ENCODE results near the gene TBXA2R.
"Not testable (repeated sequence)": the region's sequence is repeated elsewhere in the genome, so short reads cannot be mapped to it uniquely, and the experiment has no call there.

The TBXA2R gene

GRCh38 chr19:3641515-3642269 lies 35.0 kb upstream of the TBXA2R start:
- in situ Hi-C loops (cut with MboI; ENCODE audit: low pct_unique_long_range_greater_than_20kb, low sequenced_read_pairs) = no loop called here
- DNase-seq = no peak

DNA sequence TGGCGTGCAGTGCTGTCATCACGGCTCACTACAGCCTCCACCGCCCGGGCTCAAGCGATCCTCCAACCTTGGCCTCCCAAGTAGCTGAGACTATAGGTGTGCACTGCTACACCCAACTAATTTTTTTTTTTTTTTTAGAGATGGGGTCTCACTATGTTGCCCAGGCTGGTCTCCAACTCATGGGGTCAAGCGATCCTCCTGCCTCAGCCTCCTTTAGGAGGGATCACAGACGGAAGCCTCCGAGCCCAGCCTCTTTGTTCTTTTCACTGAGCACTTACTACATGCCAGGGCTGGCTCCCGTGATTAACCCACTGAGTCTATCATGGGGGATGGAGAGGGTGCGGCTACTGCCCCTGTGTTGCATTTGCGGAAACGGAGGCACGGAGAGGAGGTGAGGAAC lies 32.8 kb upstream of the TBXA2R start:
- DNase-seq = no peak
- in situ Hi-C loops (cut with MboI; ENCODE audit: low pct_unique_long_range_greater_than_20kb, low sequenced_read_pairs) = no loop called here

GRCh38 chr19:3638208-3639193 lies 31.8 kb upstream of the TBXA2R start:
- in situ Hi-C loops (cut with MboI; ENCODE audit: low pct_unique_long_range_greater_than_20kb, low sequenced_read_pairs) = no loop called here
- DNase-seq = no peak

DNA sequence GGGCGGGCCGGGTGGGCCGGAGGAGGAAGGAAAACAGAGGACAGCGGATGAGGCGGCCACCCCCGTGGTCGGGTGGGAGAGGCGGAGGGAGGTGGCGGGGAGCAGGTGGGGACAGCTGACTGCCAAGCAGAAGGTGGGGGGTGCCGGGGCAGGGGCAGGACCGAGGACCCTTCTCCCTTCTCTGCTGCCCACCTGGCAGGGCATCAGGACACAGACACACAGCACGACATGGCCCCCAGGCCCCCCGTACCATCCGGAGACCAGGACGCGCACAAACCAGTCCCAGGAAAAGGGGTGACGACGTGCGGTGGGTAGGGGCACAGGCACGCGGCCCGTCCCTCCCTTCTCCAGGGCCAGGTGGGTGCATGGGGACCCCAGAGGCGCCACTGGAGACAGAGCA lies 30.9 kb upstream of the TBXA2R start:
- DNase-seq = no peak

GRCh38 chr19:3636962-3637361 lies 30.3 kb upstream of the TBXA2R start:
- DNase-seq = no peak
- in situ Hi-C loops (cut with MboI; ENCODE audit: low pct_unique_long_range_greater_than_20kb, low sequenced_read_pairs) = no loop called here

More for the DNA sequence above, 30.9 kb upstream of the TBXA2R start:
- in situ Hi-C loops (cut with MboI; ENCODE audit: low pct_unique_long_range_greater_than_20kb, low sequenced_read_pairs) = no loop called here

GRCh38 chr19:3636506-3636905 lies 29.8 kb upstream of the TBXA2R start:
- DNase-seq = no peak
- in situ Hi-C loops (cut with MboI; ENCODE audit: low pct_unique_long_range_greater_than_20kb, low sequenced_read_pairs) = no loop called here

GRCh38 chr19:3634496-3635045 lies 27.9 kb upstream of the TBXA2R start:
- in situ Hi-C loops (cut with MboI; ENCODE audit: low pct_unique_long_range_greater_than_20kb, low sequenced_read_pairs) = no loop called here
- no peak for DNase-seq

- DNase-seq = no peak
These were observed 26.9 kb upstream of the TBXA2R start for GRCh38 chr19:3633559-3633988.

DNA sequence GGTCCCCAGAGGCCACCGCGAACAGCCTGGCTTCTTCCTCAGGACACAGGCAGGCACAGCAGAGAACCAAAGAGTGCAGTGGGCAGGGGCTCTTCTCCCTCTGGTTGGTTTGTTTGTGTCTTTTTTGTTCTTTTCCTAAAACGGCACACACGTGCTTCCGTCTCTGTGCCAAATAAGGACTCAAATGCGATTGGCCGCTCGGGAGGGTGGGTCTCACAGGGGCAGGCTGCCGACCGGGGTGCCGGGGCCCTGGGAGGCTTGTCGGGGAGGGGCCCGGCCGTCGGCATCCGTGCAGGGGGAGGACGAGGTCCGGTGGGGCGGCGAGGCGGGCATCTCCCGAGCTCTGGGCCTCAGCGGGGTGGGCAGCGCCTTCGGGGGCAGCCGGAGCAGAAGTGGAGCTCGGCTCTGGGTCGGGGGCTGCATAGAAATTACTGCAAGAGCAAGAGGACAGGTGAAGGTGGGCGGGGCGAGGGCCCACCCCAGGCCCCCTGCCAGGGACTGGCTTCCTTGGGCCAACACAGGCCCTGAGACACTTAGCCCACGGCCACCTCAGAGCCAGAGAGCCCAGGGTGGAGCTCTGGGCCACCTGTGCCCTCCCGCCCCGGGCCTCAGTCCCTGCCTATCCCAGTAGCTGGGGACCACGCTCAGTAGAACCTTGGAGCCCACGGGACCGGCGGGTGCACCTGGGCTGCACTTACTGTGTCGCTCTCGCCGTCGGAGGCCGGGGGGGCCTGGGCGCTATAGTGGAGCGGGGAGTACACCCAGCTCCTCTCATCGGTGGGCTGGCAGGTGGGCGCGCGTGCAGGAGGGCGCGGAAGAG lies 26.3 kb upstream of the TBXA2R start:
- in situ Hi-C loops (cut with MboI; ENCODE audit: low pct_unique_long_range_greater_than_20kb, low sequenced_read_pairs) = no loop called here
- DNase-seq = no peak

More at GRCh38 chr19:3633559-3633988, 26.9 kb upstream of the TBXA2R start:
- in situ Hi-C loops (cut with MboI; ENCODE audit: low pct_unique_long_range_greater_than_20kb, low sequenced_read_pairs) = no loop called here

DNA sequence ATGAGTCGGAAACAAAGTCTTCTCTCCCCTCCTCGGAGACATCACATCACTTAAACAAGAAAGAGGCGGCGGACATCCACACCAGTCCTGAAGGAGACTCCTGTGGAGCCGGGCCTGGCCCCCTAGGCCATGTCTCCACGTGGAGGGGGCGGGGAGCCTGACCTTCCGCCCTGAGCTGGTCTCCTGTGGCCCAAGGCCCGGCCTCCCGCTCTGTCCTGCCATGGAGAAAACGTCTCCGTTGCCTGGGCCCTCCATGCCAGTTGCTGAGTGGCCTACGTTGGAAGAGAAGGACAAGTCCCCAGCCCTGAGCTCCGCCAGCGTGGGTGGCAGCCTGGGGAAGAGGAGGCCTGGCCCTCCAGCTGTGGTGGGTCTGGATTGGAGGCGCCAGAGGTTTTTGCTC lies 25.4 kb upstream of the TBXA2R start:
- in situ Hi-C loops (cut with MboI; ENCODE audit: low pct_unique_long_range_greater_than_20kb, low sequenced_read_pairs) = no loop called here

DNA sequence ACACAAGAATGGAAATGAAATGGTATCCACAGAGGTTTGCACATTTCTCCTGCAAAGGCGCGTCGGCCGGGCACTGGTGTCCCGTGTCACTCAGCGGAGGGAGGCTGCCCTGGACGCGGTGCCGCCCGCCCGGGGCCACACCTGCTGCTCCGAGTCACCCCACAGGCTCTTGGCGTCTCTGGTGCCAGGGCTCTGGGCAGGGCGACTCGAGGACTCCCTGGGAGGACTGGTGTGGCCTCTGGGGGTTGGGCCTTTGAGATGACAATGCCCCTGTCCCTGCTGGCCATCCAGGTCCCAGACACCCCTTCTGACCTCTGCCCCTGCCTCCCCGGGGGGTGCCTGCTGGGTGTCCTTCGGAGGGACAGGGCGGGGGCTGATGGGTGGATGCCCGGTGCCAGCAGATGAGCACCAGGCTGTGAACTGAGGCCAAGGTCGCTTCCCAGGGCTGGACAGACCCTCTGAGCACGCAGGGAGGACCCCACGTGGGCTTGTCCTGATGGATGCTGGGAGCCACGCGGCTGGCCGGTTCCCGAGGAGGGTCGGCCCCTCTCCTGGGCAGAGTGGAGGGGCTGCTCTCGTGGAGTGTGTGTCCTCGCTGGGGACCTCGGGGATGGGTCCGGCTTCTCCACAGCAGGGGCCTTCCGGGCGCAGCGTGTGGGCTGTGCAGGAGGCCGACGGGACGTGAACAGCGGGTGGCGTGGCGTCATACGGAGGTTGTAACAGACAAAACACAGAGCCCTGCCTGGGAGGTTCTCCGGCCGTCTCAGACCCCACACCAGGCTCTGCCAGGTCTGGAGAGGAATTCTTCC lies 24.6 kb upstream of the TBXA2R start:
- DNase-seq = no peak
- in situ Hi-C loops (cut with MboI; ENCODE audit: low pct_unique_long_range_greater_than_20kb, low sequenced_read_pairs) = no loop called here

More for the DNA sequence above, 25.4 kb upstream of the TBXA2R start:
- DNase-seq = no peak

GRCh38 chr19:3628766-3629165 lies 22.1 kb upstream of the TBXA2R start:
- in situ Hi-C loops (cut with MboI; ENCODE audit: low pct_unique_long_range_greater_than_20kb, low sequenced_read_pairs); DNase-seq: not testable (repeated sequence)

DNA sequence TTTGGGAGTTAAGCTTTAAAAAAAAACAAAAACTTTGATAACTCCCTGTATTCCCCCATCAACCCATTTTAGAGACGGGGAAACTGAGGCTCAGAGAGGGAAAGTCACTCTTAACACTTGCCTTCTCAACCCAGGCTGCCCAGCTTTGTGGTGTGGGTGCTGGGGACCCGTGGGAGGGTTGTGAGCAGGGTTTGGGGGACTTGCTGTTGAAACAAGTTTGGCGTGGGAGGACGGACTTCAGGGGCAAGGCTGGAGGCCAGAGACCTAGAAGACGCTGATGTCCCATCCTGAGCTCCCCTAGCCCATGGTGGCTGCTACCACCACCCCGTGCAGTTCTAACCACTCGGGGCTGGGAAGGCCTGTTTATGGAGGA lies 20.7 kb upstream of the TBXA2R start:
- DNase-seq = no peak
- in situ Hi-C loops (cut with MboI; ENCODE audit: low pct_unique_long_range_greater_than_20kb, low sequenced_read_pairs) = no loop called here

GRCh38 chr19:3626473-3627350 lies 20.0 kb upstream of the TBXA2R start, which contains the start of gene CACTIN:
CACTIN (minus strand) TSS chr19:3626790; CDS start chr19:3626762, 28 bp downstream.
- in situ Hi-C loops (cut with MboI; ENCODE audit: low pct_unique_long_range_greater_than_20kb, low sequenced_read_pairs) = no loop called here

DNA sequence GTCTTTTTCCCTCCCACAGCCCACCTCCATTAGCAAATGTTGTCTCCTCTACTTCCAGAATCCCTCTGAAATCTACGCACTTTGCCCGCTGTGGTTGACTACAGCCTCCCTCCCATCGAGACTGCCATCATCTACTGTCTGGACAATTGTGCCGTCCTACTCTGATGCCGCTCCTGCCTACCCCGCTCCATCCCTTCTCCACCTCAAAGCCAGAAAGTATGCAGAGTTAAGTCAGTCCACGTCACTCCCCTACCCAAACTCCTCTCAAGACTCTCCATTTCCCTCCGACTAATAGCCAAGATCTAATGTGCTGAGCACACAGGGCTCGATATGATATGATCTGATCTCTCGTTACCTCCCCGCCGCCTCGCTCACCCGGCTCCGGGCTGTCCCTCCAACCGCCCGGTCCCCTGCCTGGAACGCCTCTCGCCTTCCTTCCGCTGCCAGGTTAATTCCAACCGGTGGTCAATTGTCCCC lies 19.4 kb upstream of the TBXA2R start:
- peak; percentile 12 for DNase-seq
- in situ Hi-C loops (cut with MboI; ENCODE audit: low pct_unique_long_range_greater_than_20kb, low sequenced_read_pairs) = no loop called here

More at GRCh38 chr19:3626473-3627350, 20.0 kb upstream of the TBXA2R start, which contains the start of gene CACTIN:
- DNase-seq = peak; percentile 97

DNA sequence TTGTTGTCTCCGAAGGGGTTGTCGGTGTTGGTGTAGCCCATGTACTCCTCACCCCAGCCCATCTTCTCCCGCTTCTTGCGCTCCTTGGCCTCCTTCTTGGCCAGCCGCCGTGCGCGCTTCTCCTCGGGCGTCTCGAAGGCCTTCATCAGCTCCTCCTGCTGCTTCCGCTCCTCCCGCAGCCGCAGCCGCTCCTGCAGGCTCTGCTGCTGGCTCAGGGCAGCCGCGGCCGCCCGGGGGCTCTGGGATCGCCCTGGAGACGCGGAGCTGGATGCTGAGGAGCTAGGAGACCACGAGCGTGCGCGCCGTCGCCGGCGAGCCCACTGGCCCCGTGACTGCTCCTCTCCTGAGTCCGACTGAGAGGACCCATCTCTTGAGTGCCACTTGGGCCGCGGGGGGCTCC lies 17.0 kb upstream of the TBXA2R start:
- DNase-seq = no peak
- in situ Hi-C loops (cut with MboI; ENCODE audit: low pct_unique_long_range_greater_than_20kb, low sequenced_read_pairs) = no loop called here

DNA sequence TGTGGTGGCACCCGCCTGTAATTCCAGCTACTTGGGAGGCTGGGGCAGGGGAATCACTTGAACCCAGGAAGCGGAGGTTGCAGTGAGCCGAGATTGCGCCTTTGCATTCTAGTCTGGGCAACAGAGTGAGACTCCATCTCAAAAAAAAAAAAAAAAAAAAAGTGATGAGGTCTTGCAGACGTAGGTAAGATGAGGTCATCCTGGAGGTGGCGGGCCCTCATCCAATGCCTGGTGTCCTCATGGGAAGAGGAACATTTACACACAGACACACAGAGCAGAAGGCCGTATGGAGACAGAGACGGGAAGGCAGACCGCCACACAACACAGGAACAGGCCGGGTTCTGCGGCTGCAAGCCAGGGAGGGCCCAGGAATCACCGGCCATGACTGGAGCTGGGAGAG lies 15.5 kb upstream of the TBXA2R start:
- in situ Hi-C loops (cut with MboI; ENCODE audit: low pct_unique_long_range_greater_than_20kb, low sequenced_read_pairs) = no loop called here

More for the DNA sequence above, 15.5 kb upstream of the TBXA2R start:
- DNase-seq = no peak
